Left hindlimb (tissue), 1 donor: Measurements from ENCODE around the gene CFAP65.
A peak's percentile ranks its signal among the peaks of the same experiment; 100 is the strongest.

Experiments
- DNase-seq: peaks from one replicate; pipeline ENCODE4 v3.0.0-alpha.2; 2018

CFAP65 gene

DNA sequence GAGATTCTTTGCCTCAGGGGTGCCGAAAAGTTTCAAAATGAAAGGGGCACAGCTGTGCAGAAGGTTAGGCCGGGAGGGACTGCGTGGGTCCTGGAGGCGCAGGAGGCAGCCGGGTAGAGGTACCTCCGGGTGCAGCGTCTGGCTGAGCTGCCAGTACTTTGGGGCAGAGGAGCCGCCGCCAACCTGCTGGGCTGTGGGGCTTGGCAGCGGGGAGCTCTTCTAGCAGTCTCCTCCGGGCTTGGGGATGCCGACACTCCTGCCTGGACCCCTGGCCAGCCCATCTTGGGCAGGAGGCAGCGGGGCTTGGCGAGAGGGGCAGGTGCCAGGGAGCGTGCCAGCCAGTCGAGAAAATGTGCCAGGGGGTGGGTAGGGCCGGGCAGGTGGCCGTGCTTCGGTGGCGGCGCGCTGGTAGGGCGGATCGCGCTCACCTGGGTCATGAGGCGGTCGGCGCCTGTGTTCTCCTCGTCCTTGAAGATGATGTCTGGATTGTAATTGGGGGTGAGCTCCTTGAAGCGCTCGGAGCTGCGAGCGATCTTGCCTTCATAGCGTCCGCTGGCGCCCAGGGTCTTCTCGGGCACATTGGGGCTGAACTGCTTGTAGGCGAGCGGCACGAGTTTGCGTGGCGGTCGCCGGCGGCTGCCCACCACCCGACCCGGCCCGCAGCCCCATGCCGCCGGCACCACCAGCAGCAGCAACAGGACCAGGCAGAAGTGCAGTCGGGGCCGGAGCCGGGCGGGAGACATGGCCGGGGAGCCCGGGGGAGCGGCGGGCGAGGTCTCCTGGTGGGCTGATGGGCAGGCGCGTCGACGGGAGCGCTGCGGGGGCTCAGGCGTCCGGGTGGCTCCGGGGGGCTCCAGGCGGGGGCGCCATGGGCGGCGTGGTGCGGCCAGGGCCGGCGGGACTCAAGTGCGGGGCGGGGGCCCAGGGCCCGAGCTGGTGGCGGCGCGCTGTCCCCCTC lies 18.7 kb upstream of the CFAP65 start:
- DNase-seq, result no peak

GRCh38 chr2:219059375-219059724 lies 18.0 kb upstream of the CFAP65 start:
- no peak for DNase-seq

- DNase-seq, result no peak
These were observed 17.4 kb upstream of the CFAP65 start for GRCh38 chr2:219058541-219059374.

DNA sequence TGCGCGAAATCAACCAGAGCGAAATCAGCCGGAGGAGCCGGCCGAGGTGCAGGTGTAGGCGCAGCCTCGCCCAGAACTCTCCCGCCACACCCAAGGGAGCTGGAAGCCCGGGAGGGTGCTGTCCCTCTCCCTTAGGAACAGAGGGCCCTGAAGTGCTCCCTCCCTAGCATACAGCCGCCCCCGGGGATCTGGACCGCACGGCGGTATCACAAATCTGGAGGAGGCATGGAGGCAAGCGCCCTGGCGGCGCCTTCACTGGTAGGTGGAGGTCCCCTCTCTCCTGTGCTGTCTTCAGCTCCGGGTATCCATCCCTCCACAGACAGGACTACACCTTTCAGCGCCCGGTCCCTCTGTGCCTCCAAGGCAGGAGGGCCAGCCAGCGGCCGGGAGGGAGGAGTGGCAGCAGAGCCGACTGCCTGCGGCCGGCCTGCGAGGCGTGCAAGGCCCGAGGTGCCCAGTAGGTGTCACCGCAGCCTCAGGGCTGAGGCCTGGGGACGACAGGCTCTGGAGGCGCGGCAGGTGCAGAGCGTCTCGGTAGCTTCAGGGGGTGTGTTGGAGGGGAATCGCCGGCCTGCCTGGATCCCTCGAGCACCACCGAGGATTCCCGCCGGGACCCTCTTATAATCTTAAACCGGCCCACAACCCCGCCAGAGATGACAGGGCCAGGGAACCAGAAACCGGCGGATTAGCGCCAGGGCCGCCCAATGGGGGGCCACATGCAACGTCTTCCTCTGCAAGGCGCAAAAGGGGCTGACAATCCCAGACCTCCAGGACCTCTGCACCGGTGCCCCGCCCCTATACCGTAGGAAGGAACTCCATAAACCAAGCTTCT lies 16.6 kb upstream of the CFAP65 start:
- DNase-seq, result peak; percentile 80

- DNase-seq, result no peak
These were observed 15.8 kb upstream of the CFAP65 start for GRCh38 chr2:219056896-219057708.

GRCh38 chr2:219056176-219056895 lies 15.0 kb upstream of the CFAP65 start:
- no peak for DNase-seq

GRCh38 chr2:219054956-219055903 lies 13.9 kb upstream of the CFAP65 start:
- no peak for DNase-seq

DNA sequence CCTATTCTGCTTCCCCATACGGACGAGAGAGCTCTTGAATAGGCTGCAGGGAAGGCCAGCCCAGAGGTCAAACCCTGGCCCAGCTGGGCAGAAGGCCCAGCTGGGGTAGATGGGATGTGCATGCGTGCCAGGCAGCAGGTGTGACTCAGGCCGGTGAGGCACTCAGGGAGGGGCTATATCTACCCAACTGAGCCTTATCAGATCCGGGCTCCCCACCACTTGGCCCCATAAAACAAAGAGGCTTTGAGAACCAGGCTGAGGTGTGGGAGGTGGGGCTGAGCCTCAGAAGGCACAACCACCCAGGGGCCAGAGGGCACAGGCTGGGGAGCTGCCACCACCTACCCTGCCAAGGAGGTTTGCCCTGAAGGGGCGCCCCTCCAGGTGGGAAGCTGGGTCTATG lies 8.0 kb upstream of the CFAP65 start:
- no peak for DNase-seq

GRCh38 chr2:219045937-219046550 lies 4.7 kb upstream of the CFAP65 start:
- peak; percentile 62 for DNase-seq

- DNase-seq, result no peak
These were observed 1.4 kb upstream of the CFAP65 start for GRCh38 chr2:219042750-219043149.

- no peak for DNase-seq
These were observed 841 bp upstream of the CFAP65 start for GRCh38 chr2:219042157-219042556.

GRCh38 chr2:219038600-219038999 lies 2.7 kb downstream of the CFAP65 start:
- DNase-seq, result no peak

GRCh38 chr2:219037783-219038499 lies 3.4 kb downstream of the CFAP65 start:
- no peak for DNase-seq

DNA sequence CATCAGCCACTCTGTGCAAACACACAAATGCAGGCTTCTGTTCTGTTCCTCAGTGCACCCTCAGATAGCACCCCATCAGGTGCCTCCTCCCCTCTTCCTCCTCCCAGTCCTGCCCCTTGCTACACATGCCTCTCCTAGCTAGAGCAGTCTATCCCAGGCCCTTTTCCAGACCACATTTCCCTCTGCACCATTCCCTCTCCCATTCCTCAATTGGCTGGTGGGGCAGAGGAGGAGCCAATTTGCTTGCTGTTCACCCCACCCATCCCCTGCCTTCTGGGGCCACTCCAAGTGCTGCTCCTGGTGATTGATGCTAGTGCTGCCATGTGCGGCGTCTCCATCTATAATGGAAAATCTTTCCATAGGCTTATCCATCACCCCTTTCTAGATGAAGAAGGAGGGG lies 5.4 kb downstream of the CFAP65 start:
- DNase-seq, result no peak

- no peak for DNase-seq
These were observed 6.5 kb downstream of the CFAP65 start for GRCh38 chr2:219034823-219035222.

GRCh38 chr2:219032051-219032745 lies 9.1 kb downstream of the CFAP65 start:
- DNase-seq, result no peak

GRCh38 chr2:219031005-219031738 lies 10.1 kb downstream of the CFAP65 start:
- DNase-seq, result no peak
